Stimulated activated CD4-positive, alpha-beta T cell treated with anti-CD3 and anti-CD28 coated beads, TNF-alpha, amount 100 ng/mL, for 4 hours (primary cell): ENCODE measurements around the gene OPALIN.

ENCODE experiments used
- DNase-seq, 3 experiments: peaks; one replicate each; pipeline ENCODE4 v3.0.0-alpha.2; 2020; ENCODE audit warnings: low read depth in 3 of 3

Gene OPALIN

GRCh38 chr10:96299383-96299782 is 59.4 kb downstream of the OPALIN start:
- DNase-seq, result no peak

GRCh38 chr10:96298362-96298761 is 60.4 kb downstream of the OPALIN start:
- DNase-seq, result no peak

- DNase-seq, result no peak
Observed at GRCh38 chr10:96297486-96297885, 61.3 kb downstream of the OPALIN start.

- no peak for DNase-seq
Observed at GRCh38 chr10:96295475-96295874, 63.3 kb downstream of the OPALIN start.
